Panc1 (cell line): ENCODE results near the gene LAYN. TPM values are rescaled to one million over a fixed set of nuclear protein-coding genes. Genes with fewer than 3 reads are reported as not detected.

ENCODE experiments used
- ATAC-seq: fragments of 200-7000 bp; cut with Tn5 transposase; 2 replicates; pipeline ENCODE4 v1.9.1; 2020; ENCODE audit warnings: mild to moderate bottlenecking, moderate library complexity
- BruUV-seq: library from RNA; stranded (reverse); fragments of 400-500 nt; replicated peaks from 2 replicates; lab custom pipeline; 2021; lab: Mats Ljungman, UMichigan
- CTCF ChIA-PET: fragments of 300-600 bp; sonication (Branson Sonifier 250); formaldehyde crosslinking; loops from one replicate; lab custom pipeline; 2022; ENCODE audit warnings: antibody characterized with exemption; lab: Charles Lee
- POLR2A ChIA-PET: fragments of 300-600 bp; sonication (Branson Sonifier 250); formaldehyde crosslinking; loops from one replicate; lab custom pipeline; 2022; ENCODE audit warnings: antibody characterized with exemption; lab: Charles Lee
- DNase-seq: peaks from one replicate; pipeline ENCODE4 v3.0.0-alpha.2; 2010; ENCODE audit warnings: low read depth, low spot score
- H3K27ac ChIP-seq: 2 replicates; pipeline ENCODE4 v1.5.1; 2011; ENCODE audit warnings: mild to moderate bottlenecking, low read length, inconsistent platforms
- H3K27me3 ChIP-seq: fragments of 200-500 bp; sonication (Bioruptor generic); 2 replicates; pipeline ENCODE4 v1.6.0; 2014; ENCODE audit warnings: low read length, inconsistent platforms; ENCODE audit not compliant: control insufficient read depth, insufficient read depth
- H3K36me3 ChIP-seq: fragments of 200-500 bp; sonication (Bioruptor generic); 2 replicates; pipeline ENCODE4 v1.5.1; 2014; ENCODE audit warnings: inconsistent platforms, mild to moderate bottlenecking, low read length, moderate library complexity; ENCODE audit not compliant: control insufficient read depth, insufficient read depth
- H3K4me1 ChIP-seq: 2 replicates; pipeline ENCODE4 v1.5.1; 2011; ENCODE audit warnings: inconsistent platforms, mild to moderate bottlenecking, low read length, moderate library complexity; ENCODE audit not compliant: control insufficient read depth, insufficient read depth
- H3K4me3 ChIP-seq, 2 experiments: 2 replicates each; pipeline ENCODE4 v1.5.1; 2011 to 2012; ENCODE audit warnings: low read depth in 2 of 2, low read length in 2 of 2, mild to moderate bottlenecking in 2 of 2, inconsistent platforms in 1 of 2, moderate library complexity in 1 of 2
- H3K9me3 ChIP-seq: fragments of 200-500 bp; sonication (Bioruptor generic); 2 replicates; pipeline ENCODE4 v1.5.1; 2014; ENCODE audit warnings: low read depth, mild to moderate bottlenecking, inconsistent platforms, low read length, moderate library complexity; ENCODE audit not compliant: control insufficient read depth, insufficient read depth
- CTCF ChIP-seq: fragments of 450-650 bp; IDR thresholded peaks from 2 replicates; pipeline ENCODE4 v1.5.1; 2017; ENCODE audit warnings: mild to moderate bottlenecking
- POLR2AphosphoS5 ChIP-seq: IDR thresholded peaks from 2 replicates; pipeline ENCODE4 v1.6.1; 2012; ENCODE audit warnings: mild to moderate bottlenecking, low read depth, low read length, moderate library complexity
- REST ChIP-seq, 2 experiments: IDR thresholded peaks; 2 replicates each; pipeline ENCODE4 v1.6.1; 2011 to 2012; ENCODE audit warnings: low read depth in 2 of 2, control low read depth in 1 of 2, low read length in 1 of 2, mild to moderate bottlenecking in 1 of 2, moderate library complexity in 1 of 2; ENCODE audit not compliant: insufficient read depth in 1 of 2
- SIN3A ChIP-seq: IDR thresholded peaks from 2 replicates; pipeline ENCODE4 v1.6.1; 2012; ENCODE audit warnings: low read depth, mild to moderate bottlenecking, low read length, moderate library complexity, borderline replicate concordance; ENCODE audit not compliant: insufficient read depth
- TCF7L2 ChIP-seq: IDR thresholded peaks from 2 replicates; pipeline ENCODE4 v1.6.1; 2011; ENCODE audit warnings: mild to moderate bottlenecking, low read depth, low read length, inconsistent platforms
- in situ Hi-C: cut with HindIII; loops from 2 replicates; pipeline ENCODE4 v1.10.0; 2016; ENCODE audit warnings: low sequenced_read_pairs, low pct_unique_long_range_greater_than_20kb
- intact Hi-C: fragments of 100-400 bp; cut with micrococcal nuclease; formaldehyde crosslinking; loops from one replicate; pipeline ENCODE4 v1.10.0; 2022; ENCODE audit not compliant: unreplicated experiment
- total RNA-seq: library from RNA; stranded (reverse); gene quantifications from one replicate; pipeline ENCODE4 v1.2.1, GENCODE V29; 2021; ENCODE audit not compliant: unreplicated experiment

Gene LAYN
- total RNA-seq, 1 experiment from 2014 or later, result 3.6 TPM

- ChIA-PET CTCF (no interaction called here), POLR2A (no interaction called here)
- no peak for TF ChIP-seq SIN3A
- no peak; the same call in 1 of the 2 replicates for TF ChIP-seq CTCF
- TF ChIP-seq TCF7L2, result no peak
- no peak for TF ChIP-seq POLR2AphosphoS5
- TF ChIP-seq REST (IDR thresholded peaks at IDR 0.05; ENCODE audit: insufficient read depth in 1 of 2, low read depth in 2 of 2, low read length in 1 of 2), result no peak
- no peak for ATAC-seq
- Histone ChIP-seq H3K4me1 (peaks cover 25% of the 10 kb centered on the region), H3K27ac (no peak overlapping the region), H3K9me3 (no peaks in the 10 kb centered on the region), H3K36me3 (no peaks in the 10 kb centered on the region), H3K27me3 (no peaks in the 10 kb centered on the region), H3K4me3 (no peak overlapping the region)
- DNase-seq, result no peak
- intact Hi-C loops (loop anchor here (2.0 kb wide), 1 partner anchor 171 kb away; no protein-coding TSS in a partner anchor), in situ Hi-C loops (no loop called here)
- no TSS peak for BruUV-seq
Measured at GRCh38 chr11:111605681-111606080, 65.2 kb downstream of the LAYN start.

GRCh38 chr11:111606986-111607385 lies 66.5 kb downstream of the LAYN start:
- H3K4me3 ChIP-seq, result no peak overlapping the region
- intact Hi-C loops (no loop called here), in situ Hi-C loops (no loop called here)
- no peak overlapping the region for H3K27ac ChIP-seq
- no TSS peak for BruUV-seq
- DNase-seq (no peak), ATAC-seq (no peak)
- TF ChIP-seq TCF7L2 (no peak), POLR2AphosphoS5 (no peak), CTCF (no peak), REST (IDR thresholded peaks at IDR 0.05; ENCODE audit: insufficient read depth in 1 of 2, low read depth in 2 of 2, low read length in 1 of 2) (no peak), SIN3A (no peak)
- H3K4me1 ChIP-seq, result peaks cover 18% of the 10 kb centered on the region; the same call in 1 of the 2 replicates
- POLR2A ChIA-PET, result no interaction called here
- no peaks in the 10 kb centered on the region for H3K36me3 ChIP-seq
- H3K27me3 ChIP-seq, result no peaks in the 10 kb centered on the region
- no peaks in the 10 kb centered on the region for H3K9me3 ChIP-seq
- CTCF ChIA-PET, result interaction anchor here (0.7 kb wide), 1 partner anchor 13 kb away, joined by 4 read pairs; no protein-coding TSS in a partner anchor
